Ishikawa (cell line): ENCODE results near the gene PDZK1IP1.

Source experiments
- CEBPB ChIP-seq: IDR thresholded peaks from 2 replicates; pipeline ENCODE4 v1.6.1; 2012
- CREB1 ChIP-seq: IDR thresholded peaks from 2 replicates; pipeline ENCODE4 v1.6.1; 2012; ENCODE audit warnings: low read depth
- EGR1 ChIP-seq: IDR thresholded peaks from 2 replicates; pipeline ENCODE4 v1.6.1; 2012
- EP300 ChIP-seq: IDR thresholded peaks from 2 replicates; pipeline ENCODE4 v1.6.1; 2012; ENCODE audit warnings: borderline replicate concordance
- FOXM1 ChIP-seq: IDR thresholded peaks from 2 replicates; pipeline ENCODE4 v1.6.1; 2012; ENCODE audit warnings: low read depth, borderline replicate concordance
- MAX ChIP-seq: IDR thresholded peaks from 2 replicates; pipeline ENCODE4 v1.6.1; 2012
- NFIC ChIP-seq: IDR thresholded peaks from 2 replicates; pipeline ENCODE4 v1.6.1; 2012
- RAD21 ChIP-seq: IDR thresholded peaks from 2 replicates; pipeline ENCODE4 v1.6.1; 2012; ENCODE audit warnings: low read depth
- TAF1 ChIP-seq: IDR thresholded peaks from 2 replicates; pipeline ENCODE4 v1.6.1; 2012; ENCODE audit warnings: low read depth, mild to moderate bottlenecking
- TCF12 ChIP-seq: IDR thresholded peaks from 2 replicates; pipeline ENCODE4 v1.6.1; 2012; ENCODE audit warnings: low read depth
- YY1 ChIP-seq: IDR thresholded peaks from 2 replicates; pipeline ENCODE4 v1.6.1; 2012; ENCODE audit warnings: low read depth
- TF ChIP-seq, protein P1 (sequence below): IDR thresholded peaks from 2 replicates; pipeline ENCODE4 v1.6.1; 2012; ENCODE audit warnings: low read depth, mild to moderate bottlenecking
- TF ChIP-seq, protein P2 (sequence below): IDR thresholded peaks from 2 replicates; pipeline ENCODE4 v1.6.1; 2012

GRCh38 chr1:47188791-47189785 lies 748 bp downstream of the PDZK1IP1 start:
- TF ChIP-seq YY1 (no peak), EGR1 (no peak), EP300 (no peak), MAX (no peak), CREB1 (no peak), FOXM1 (no peak), NFIC (no peak), RAD21 (no peak), TAF1 (no peak), CEBPB (no peak), TCF12 (no peak)
- TF ChIP-seq, protein P1, sequence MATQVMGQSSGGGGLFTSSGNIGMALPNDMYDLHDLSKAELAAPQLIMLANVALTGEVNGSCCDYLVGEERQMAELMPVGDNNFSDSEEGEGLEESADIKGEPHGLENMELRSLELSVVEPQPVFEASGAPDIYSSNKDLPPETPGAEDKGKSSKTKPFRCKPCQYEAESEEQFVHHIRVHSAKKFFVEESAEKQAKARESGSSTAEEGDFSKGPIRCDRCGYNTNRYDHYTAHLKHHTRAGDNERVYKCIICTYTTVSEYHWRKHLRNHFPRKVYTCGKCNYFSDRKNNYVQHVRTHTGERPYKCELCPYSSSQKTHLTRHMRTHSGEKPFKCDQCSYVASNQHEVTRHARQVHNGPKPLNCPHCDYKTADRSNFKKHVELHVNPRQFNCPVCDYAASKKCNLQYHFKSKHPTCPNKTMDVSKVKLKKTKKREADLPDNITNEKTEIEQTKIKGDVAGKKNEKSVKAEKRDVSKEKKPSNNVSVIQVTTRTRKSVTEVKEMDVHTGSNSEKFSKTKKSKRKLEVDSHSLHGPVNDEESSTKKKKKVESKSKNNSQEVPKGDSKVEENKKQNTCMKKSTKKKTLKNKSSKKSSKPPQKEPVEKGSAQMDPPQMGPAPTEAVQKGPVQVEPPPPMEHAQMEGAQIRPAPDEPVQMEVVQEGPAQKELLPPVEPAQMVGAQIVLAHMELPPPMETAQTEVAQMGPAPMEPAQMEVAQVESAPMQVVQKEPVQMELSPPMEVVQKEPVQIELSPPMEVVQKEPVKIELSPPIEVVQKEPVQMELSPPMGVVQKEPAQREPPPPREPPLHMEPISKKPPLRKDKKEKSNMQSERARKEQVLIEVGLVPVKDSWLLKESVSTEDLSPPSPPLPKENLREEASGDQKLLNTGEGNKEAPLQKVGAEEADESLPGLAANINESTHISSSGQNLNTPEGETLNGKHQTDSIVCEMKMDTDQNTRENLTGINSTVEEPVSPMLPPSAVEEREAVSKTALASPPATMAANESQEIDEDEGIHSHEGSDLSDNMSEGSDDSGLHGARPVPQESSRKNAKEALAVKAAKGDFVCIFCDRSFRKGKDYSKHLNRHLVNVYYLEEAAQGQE, result no peak
- TF ChIP-seq, protein P2, sequence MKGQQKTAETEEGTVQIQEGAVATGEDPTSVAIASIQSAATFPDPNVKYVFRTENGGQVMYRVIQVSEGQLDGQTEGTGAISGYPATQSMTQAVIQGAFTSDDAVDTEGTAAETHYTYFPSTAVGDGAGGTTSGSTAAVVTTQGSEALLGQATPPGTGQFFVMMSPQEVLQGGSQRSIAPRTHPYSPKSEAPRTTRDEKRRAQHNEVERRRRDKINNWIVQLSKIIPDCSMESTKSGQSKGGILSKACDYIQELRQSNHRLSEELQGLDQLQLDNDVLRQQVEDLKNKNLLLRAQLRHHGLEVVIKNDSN, result no peak
